Cardiac fibroblast (primary cell): Measurements from ENCODE around the gene REL.

Experiments
- DNase-seq, 2 donors: peaks; one replicate each; pipeline versions ENCODE4 v3.0.0 to v3.0.0-alpha.2; 2010; ENCODE audit warnings: low read depth in 2 of 2
- H3K4me3 ChIP-seq, 2 donors: replicated peaks in 1 of 2; 1 replicate in 1 of 2; 2 replicates in 1 of 2; pipeline ENCODE4 v1.5.1; 2011; ENCODE audit warnings: low read depth in 2 of 2, low read length in 2 of 2, mild to moderate bottlenecking in 2 of 2, moderate library complexity in 1 of 2
- CTCF ChIP-seq: IDR thresholded peaks from one replicate; pipeline ENCODE4 v1.5.1; 2011; ENCODE audit warnings: low read depth, mild to moderate bottlenecking, low read length, inconsistent platforms

The REL gene

GRCh38 chr2:60852282-60852860, 29.0 kb upstream of the REL start:
- H3K4me3 ChIP-seq = no peak overlapping the region
- no peak for TF ChIP-seq CTCF
- DNase-seq = no peak

- DNase-seq = no peak
- no peak for TF ChIP-seq CTCF
These were observed 27.8 kb upstream of the REL start for GRCh38 chr2:60853531-60853930.

GRCh38 chr2:60855989-60856669, 25.2 kb upstream of the REL start:
- no peak for TF ChIP-seq CTCF
- no peak for DNase-seq
- H3K4me3 ChIP-seq = no peak overlapping the region

More at GRCh38 chr2:60853531-60853930, 27.8 kb upstream of the REL start:
- H3K4me3 ChIP-seq = no peak overlapping the region

GRCh38 chr2:60857056-60857455, 24.3 kb upstream of the REL start:
- no peak for TF ChIP-seq CTCF
- DNase-seq = no peak
- H3K4me3 ChIP-seq = no peak overlapping the region

- TF ChIP-seq CTCF = no peak
- no peak for DNase-seq
- H3K4me3 ChIP-seq = no peak overlapping the region
These were observed 22.5 kb upstream of the REL start for GRCh38 chr2:60858897-60859311.

- no peak for DNase-seq
- H3K4me3 ChIP-seq = no peak overlapping the region
- no peak for TF ChIP-seq CTCF
These were observed 19.6 kb upstream of the REL start for GRCh38 chr2:60861736-60862135.
